ENCODE measurements around the gene PLEKHG7.

DNA sequence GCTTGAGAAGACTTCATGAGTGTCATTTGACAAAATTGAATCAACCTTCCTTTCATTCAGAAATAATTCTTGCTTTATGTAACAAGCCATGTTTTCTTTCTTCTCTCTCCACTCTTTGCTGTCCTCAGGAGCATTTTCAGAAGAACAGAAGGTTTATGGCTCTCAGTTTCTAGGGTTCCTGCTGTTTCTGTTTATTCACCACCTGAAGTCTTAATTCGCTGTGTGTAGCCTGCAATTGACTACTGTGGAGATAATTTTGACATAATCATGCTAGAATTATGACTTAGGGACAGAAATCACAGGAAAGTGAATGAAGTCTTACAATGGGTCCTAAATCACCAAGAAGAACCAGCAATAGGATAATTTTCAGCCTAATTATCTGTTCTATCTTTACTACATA is 7.2 kb upstream of the PLEKHG7 start:
- TF ChIP-seq, protein P1, sequence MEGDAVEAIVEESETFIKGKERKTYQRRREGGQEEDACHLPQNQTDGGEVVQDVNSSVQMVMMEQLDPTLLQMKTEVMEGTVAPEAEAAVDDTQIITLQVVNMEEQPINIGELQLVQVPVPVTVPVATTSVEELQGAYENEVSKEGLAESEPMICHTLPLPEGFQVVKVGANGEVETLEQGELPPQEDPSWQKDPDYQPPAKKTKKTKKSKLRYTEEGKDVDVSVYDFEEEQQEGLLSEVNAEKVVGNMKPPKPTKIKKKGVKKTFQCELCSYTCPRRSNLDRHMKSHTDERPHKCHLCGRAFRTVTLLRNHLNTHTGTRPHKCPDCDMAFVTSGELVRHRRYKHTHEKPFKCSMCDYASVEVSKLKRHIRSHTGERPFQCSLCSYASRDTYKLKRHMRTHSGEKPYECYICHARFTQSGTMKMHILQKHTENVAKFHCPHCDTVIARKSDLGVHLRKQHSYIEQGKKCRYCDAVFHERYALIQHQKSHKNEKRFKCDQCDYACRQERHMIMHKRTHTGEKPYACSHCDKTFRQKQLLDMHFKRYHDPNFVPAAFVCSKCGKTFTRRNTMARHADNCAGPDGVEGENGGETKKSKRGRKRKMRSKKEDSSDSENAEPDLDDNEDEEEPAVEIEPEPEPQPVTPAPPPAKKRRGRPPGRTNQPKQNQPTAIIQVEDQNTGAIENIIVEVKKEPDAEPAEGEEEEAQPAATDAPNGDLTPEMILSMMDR (IDR thresholded peaks at IDR 0.05), result no peak
- TF ChIP-seq POLR2AphosphoS5 (IDR thresholded peaks at IDR 0.05) (no peak), POLR2A (IDR thresholded peaks at IDR 0.05) (no peak), EP300 (IDR thresholded peaks at IDR 0.05) (no peak)
